Stimulated activated CD8-positive, alpha-beta memory T cell treated with anti-CD3 and anti-CD28 coated beads, Interleukin-4, amount 100 ng/mL, for 24 hours (primary cell): Measurements from ENCODE around the gene CAMK1G.
A peak's percentile ranks its signal among the peaks of the same experiment; 100 is the strongest.

ENCODE experiments used
- DNase-seq: peaks from one replicate; pipeline ENCODE4 v3.0.0-alpha.2; 2020; ENCODE audit warnings: low read depth

Gene CAMK1G

DNA sequence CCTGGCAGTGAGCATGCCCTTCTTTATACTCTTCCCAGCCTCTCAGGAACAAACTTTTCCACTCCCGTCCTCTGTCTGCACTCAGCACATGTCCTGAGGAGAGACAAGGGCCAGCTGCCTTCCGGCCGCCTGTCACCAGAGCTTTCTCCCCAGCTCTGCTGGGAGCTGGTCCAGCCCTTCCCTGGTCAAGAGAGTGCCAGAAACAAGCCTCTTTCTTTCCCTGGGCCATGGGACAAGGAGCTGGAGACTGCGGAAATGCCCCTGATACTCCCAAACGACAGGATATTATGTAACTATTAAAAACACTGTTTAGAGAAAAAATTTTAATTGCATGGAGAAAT is 58.3 kb downstream of the CAMK1G start:
- DNase-seq, result no peak

DNA sequence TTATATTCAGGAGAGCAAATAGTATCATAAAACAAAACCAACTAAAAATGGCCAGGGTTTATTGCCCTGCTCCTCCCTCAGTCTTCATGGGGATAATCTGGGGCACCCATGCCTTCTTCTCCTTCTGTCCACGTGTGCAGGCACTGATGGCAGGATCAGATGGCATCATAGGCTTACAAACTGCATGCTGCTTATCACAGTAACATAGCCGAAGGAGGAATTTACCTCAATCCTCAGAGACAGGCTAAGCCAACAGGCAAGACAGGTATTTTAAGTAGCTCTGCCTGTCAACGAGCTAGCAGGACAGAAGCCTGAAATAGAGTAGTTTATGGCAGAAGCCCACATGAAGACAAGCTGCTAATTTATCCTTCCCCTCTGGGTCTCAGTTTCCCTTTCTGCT is 59.3 kb downstream of the CAMK1G start:
- DNase-seq, result no peak

DNA sequence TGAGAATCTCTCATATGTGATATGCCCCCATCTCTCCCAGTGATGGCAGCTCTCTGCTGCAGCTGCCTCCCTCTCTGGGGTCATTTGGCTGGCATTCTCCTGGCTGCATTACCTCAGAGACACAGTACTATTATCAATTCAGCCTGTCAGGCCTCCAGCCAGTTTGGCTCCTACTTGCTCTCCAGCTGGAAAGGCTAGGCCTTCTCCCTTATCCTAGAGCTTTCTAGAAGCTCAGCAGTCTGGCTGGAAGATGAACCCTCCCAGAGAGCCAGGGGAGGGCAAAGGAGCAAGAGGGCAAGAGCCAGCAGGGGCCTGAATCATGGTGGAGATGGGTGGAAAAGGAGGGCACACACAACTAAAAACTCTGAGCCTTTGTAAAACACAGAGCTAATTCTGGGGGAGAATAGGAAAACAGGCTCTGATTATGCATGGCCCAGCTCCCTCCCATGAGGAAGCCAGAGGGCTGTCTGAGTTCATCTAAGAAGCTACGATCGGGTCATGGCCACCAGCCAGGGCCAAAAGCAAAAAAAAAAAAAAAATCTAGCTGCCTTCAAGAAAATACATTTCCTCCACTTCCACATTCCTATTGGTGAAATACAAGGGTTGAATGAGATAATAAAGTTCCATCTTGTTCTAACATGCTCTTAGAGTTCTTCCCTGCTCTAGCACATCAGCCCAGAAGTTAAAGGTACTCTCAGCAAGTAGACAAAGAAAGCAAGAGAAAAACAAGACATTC is 59.9 kb downstream of the CAMK1G start:
- no peak for DNase-seq

DNA sequence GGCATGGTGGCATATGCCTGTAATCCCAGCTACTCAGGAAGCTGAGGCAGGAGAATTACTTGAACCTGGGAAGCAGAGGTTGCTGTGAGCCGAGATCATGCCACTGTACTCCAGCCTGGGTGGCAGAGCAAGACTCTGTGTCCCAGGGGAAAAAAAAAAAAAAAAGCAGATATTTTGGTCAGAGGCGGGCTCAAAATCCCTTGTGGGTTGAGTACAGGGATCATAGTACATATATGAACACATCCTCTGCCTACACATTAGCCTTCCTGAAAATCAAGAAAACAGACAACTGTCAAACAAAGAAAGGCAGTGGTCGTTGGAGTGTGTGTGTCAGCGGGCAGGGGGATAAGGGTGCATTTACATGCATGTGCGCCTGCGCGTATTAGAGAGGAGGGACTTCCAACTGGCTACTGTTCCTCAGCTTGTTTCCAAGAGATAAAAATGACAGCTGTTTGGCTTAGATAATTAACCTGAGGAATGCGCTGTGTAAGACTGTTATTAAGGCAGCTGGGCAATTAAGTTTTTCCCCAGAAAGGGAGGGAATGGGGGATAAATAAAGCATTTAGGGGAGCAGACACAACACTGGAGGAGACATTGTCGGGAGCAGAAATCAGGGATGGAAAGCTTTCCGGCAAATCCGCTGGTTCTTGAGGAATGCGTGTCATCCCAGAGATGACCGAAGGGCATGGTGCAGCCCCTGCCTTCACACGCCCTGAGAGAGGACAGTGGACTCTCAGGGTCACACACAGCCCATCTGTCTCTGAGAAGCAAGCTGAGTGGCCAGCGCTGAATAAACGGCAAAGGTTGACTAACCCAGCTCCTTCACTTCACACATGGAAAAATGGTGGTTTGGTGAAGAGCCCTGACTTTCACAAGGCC is 62.3 kb downstream of the CAMK1G start:
- DNase-seq, result no peak

DNA sequence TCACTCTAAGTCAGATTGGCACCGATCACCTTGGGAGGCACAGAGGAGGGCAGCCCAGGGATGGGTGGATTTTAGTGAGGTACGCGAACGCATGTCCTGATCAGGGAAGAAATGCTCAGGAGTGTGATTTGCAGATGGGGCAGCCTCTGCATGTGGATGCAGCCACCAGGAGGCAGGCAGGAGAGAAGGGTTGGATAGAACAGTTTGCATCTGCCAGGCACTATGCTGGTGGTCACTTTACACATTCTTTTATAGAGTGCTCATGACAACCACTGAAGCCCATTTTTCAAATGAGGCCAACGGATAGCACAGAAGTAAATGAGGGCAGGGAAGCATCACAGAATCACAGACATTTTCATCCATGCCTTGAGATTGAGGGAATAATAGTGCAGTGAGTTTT is 63.0 kb downstream of the CAMK1G start:
- DNase-seq, result no peak

DNA sequence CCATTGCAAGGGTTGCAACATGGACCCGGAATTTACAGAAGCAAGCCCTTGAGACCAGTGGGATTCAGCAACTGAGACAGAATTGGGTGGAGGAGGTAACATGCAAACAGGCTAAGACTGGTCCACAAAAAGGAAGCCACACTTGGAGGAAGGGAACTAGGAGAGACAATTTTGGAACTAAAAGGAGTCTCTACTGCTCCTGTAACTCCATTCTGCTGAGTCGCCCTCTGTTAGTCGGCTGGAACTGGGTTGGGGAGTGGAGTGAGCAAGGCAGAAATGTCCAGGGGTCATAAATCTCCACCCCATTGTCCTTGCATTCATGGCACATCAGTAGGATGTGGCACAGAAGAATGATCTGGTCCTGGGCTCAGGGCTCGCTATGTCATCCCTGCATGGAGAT is 63.6 kb downstream of the CAMK1G start:
- DNase-seq, result no peak

DNA sequence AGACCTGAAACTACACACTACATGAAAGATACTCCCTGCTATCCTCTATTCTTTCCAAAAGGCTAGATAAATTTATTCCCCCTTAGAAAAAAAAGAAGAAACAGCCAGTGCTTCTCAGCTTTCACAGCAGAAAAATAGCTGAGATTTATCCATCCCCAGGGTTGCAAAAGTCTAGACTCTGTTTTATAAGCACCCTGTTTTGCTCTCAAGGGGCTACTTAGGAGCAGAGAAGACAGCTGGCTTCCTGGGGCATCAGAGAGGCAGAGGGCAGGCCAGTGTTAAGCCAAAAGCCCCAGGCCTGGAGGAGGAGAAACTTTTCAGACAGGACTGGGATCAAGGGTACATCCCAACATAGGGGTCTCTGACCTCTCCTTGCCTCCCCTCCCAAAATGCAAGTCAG is 64.8 kb downstream of the CAMK1G start:
- no peak for DNase-seq

DNA sequence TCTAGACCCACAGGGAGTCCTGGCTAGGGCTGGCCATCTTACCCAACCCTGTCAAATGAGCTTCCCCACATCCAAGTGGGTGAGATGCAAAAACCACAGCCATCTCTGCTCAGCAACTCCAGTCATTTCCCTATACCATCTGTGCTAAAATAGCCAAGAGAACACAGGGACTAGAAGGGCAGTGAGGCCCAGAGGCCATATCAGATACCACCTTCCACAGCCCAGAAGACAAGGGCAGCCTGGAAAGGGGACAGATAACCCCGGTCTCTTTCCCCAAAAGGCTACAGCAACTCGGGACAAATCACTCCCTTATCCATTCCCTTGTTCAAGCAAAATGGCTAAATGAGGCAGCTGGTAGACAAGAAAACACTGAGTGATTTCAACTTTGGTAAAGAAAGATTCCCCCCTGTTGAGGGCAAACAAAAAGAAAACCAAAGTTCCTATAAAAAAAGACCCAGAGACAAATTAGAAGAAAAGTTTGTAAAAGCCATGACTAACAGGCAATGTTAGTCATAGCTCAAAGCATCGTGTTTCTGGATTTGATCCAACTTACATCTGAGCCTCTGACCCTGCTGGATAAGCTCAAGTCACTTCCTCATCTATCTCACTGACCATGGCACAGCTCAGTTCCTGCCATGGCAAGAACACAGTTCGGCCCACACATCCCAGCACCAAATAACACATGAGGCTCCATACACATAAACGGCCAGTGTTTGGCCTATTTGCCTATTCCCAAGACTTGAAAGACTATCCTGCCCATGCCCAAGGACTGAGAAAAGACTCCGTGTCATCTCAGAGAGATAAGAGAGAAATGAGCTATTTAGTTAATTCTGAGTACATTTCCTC is 65.6 kb downstream of the CAMK1G start:
- DNase-seq, result no peak

DNA sequence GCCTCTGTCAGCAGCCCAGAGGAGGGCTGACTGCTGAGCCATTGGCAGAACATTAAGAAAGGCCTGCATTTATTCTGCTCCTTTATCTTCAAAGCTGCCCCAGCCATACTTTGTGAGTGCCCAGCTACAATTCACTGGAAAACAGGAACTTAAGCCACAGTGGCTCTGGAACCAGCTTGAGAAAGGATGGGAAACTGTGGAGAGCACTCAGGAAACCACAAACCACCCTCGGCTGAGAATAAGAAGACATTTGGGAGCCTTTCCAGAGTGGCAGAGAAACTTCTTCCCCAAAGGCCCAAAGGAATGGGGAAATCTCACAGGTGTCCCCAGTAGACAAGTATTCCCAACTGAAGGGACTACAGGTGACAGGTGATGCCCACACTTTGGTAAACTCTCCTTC is 66.9 kb downstream of the CAMK1G start:
- DNase-seq, result no peak

DNA sequence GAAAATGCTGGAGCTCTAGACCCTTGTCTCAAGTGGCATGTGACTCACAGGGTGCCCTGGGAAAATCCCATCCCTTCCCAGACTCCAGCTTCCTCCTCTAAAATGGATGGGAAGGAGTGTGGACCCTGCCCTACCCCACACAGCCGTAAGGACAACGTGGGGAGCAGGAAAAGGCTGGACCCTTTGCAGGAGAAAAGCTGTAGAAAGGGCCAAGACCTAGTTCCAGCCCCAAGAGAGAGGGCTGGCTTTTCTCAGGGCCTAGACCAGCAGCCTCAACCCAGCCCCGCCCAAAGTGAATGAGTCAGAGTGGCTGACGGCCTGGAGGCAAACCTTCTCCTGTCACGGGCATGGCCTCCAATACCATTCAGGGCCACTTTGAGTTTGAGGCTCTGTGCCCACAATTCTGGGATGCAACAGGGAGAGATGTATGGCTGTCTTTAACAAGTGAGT is 67.6 kb downstream of the CAMK1G start:
- DNase-seq, result peak; percentile 49

DNA sequence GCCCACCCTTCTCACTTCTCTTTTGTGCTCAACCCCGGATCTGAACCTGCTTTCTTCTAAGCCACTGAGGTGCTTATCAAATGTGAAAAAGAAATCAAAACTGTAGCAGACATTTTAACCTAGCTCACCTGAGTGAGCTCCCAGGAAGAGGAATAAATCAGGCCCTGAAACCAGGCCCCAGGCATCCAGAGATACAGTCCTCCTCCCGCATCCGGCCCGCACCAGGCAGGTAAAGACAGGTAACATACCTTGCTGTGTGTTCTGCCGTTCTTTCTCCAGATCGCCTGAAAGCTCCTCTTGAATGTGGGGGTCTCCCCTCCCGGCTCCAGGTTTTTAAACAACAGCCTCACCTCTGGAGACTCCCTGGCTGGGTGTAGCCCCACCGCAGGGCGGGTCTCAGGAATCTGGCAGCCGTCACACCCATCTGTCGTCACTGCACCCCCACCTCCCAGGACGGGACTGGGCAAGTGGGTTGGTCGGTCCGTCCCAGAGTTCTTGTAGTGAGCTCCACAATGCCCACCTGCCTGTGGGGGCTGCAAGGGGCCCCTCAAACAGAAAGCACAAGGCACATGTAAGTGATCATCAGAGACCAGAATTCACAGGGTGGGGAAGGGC is 68.7 kb downstream of the CAMK1G start, which contains the start of gene LAMB3:
Gene LAMB3 (minus strand): TSS at position 305 of the 615 bp plus-strand sequence. CDS start 1,481 bp downstream, outside the sequence.
- DNase-seq, result no peak

DNA sequence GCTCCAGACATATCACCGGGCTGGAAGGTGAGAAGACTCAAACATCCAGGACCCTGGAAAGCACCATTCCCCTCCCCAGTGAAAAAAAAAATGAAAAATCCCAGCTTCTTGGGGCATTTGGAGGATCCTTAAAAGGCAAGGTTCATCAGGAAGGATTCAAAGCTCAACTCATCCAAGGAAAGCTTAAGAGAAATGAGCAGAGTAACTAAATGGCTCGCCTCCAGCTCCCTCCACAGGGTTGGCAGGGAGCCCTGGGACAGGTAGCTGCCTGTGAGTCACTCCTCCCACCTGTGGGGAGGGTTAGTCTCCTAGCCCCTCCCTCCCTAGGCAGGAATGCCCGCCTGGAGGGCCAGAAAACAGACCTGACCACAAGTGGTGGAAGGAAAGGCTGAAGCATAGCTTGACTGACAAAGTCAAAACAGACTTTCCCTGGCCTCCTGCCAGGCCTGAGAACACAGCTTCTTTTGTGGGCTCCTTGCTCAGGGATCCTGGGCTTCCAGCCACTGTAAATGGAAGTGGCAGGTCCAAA is 69.4 kb downstream of the CAMK1G start:
- peak; percentile 17 for DNase-seq

DNA sequence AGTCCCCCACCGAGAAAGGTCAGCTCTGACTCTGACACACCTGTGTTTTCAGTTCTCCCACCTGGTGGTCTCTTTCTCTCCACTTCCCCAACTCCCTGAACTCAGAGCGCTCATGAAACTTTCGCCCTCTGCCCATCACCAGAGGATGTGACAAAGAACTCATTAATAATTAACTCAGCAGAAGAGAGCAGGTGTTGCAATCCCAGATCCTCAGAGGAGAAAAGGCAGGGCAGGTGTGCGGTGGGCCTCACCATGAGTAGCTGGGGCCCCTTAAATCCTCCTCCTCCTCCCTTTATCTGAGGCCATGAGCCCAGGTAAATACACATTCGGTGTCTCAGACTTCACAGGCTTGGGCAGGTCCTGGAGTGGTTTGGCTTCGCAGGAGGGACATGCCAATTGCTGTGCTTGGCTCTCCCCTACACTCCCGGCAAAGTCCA is 70.4 kb downstream of the CAMK1G start:
- DNase-seq, result no peak

DNA sequence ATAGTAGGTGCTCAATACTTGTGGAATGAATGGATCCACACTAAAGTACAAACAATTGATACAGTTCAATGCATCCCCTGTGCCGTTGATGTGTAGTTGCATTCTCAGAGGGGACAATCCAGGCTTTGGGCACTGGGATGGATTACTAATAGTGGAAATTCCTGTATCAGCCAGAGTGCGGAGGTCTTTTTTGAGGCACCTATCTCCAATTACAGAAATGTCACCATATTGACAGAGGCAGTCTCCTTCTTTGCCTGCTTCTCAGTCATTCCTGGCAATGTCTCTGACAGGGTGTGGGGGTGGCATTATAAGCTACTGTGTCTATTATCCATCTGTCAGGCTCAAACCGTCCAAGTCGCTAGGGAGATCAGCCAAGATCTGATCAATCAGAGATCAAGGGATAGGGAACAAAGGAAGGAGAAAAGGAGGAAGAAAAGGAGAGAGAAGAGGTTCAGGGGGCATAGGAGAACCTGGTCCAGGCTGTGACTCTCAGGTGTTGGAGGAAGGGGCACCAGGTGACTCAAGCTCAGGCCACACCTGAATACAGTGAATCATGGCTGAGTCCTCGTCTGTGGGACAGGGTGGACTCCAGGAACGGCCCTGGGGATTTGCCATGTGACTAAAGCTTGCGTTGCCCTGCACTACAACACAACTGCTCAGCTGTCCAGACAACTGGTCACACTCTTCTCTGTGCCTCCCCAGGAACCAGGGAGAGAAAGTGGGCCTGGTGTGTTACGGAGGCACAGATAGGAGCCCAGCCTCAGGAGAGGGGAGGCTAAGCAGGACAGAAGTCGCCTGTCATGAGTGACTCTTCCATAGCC is 72.1 kb downstream of the CAMK1G start:
- no peak for DNase-seq

DNA sequence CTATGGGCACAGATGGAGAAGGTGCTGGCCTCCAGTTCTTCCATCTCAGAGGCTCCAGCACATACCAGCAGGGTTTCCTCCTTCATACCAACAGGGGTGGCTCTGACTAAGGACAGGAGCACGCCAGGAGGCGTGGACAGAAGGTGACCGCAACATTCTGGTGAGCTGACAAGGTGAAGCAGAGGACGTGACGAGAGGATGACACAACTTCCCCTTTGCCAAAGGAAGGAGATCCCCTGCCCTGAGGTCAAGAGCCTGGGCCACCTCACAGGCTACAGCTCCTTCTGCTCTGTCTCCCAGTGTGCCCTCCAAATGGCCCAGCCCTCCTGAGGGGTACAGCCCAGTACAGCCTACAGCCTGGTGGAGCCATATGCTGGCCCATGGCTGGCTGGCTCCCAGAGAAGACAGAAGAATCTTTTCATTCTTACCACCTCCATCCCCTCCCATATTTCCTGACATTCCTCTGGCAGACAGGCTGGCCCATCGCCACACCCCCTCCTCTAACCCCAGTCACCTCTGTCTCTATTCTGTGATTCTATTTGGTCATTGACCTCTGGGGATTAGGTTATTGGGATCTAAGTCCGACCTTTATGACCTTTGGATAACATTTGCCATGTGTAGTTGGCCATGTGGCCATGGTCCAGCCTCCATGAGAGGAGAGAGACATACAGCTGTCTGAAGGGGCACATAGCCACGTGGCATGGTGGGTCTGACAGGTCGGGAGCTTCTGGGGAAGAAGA is 73.8 kb downstream of the CAMK1G start:
- DNase-seq, result no peak

DNA sequence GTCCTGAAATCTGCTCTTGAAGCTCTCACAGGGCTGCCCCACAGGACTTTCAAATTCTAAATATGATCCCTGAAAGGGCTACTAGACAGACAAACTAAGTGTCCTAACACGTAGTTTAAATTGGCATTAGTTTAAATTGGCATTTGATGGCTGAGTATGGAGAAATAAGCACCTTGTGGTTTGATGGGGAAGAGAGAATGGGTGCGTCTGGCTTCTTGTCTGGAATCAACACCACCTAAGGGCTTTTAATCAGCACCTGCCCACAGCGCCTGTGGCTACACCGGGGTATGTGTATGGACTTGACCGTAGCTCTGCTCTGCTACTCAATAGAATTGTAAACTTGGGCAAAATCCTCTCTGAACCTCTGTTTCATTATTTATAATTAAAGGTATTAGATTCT is 74.4 kb downstream of the CAMK1G start:
- DNase-seq, result no peak

DNA sequence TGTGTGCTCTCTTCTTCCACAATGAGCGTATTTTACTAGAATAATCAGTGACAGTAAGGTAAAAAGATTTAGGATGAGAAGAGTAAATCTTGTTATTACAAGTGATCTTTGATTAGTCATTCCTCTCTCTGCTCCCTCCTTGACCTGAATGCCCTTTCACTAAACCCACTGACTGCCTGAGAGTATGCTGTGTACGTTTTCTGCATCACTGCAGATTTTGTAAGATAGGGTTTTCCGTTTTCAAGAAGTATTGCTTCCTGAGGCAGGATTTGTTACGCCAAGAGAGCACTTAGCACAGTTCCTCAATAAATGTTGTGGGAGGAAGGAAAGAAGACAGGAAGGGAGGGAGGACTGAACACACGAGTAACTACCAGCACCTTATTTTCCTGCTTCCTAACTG is 76.4 kb downstream of the CAMK1G start:
- DNase-seq, result no peak

DNA sequence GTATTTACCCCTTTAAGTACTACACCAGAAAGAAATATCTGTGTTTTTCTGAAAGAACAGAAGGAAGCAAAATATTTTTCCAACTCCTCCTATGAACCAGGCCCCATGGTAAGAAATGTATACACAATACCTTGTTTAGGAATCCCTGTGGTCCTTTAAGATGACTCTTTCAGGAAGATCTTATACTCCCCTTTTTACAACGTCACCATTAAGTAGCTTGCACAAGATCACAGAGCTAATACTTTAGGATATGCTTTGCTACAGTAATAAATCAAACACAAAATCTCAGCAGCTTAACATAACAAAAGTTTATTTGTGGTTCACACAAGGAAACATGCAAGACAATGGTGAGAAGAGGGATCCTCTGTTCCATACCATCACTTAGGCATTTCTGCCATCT is 77.6 kb downstream of the CAMK1G start:
- no peak for DNase-seq

DNA sequence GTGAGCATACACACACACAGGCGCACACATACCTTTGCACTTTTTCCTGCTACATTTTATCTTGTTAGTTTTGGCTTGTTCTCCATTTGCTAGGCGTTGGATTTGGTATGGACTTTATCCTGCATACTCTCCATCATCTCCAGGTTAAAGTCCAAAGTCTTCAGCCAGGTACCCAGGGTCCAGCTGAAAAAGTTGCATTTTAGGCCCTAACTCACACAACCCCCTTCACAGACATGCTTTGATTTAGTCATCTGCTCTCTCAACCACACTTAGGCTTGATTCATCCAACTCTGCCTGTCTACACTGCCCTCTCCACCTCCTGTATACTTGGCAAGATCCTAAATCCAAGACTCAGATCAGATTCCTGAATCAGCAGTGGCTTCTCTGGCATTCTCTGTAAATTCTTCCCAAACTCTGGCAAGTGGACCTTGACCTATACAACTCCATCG is 79.4 kb downstream of the CAMK1G start:
- DNase-seq, result no peak
